ENCODE results near the gene ATP6AP2.

The ATP6AP2 gene

DNA sequence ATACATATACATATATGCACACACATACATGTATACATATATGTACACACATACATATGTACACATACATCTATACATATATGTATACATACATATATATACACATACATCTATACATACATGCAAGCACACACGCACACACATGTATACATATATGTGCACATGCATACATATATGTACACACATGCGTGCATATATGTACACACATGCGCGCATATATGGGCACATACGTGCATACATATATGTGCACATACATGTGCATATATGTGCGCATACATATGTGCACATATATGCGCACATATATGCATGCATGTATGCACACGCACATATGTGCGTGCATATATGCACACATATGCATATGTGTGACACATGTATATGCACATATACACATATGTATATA lies 35.2 kb downstream of the ATP6AP2 start:
- TF ChIP-seq, protein P1, sequence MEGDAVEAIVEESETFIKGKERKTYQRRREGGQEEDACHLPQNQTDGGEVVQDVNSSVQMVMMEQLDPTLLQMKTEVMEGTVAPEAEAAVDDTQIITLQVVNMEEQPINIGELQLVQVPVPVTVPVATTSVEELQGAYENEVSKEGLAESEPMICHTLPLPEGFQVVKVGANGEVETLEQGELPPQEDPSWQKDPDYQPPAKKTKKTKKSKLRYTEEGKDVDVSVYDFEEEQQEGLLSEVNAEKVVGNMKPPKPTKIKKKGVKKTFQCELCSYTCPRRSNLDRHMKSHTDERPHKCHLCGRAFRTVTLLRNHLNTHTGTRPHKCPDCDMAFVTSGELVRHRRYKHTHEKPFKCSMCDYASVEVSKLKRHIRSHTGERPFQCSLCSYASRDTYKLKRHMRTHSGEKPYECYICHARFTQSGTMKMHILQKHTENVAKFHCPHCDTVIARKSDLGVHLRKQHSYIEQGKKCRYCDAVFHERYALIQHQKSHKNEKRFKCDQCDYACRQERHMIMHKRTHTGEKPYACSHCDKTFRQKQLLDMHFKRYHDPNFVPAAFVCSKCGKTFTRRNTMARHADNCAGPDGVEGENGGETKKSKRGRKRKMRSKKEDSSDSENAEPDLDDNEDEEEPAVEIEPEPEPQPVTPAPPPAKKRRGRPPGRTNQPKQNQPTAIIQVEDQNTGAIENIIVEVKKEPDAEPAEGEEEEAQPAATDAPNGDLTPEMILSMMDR (IDR thresholded peaks at IDR 0.05; ENCODE audit: insufficient read depth, low read length, missing control alignments): no peak
- no peak overlapping the region for H3K4me3 ChIP-seq (ENCODE audit: low read depth, low read length)
- ChIA-PET CTCF (no interaction called here), POLR2A (no interaction called here)
- DNase-seq (ENCODE audit: low read depth, low spot score): no peak

DNA sequence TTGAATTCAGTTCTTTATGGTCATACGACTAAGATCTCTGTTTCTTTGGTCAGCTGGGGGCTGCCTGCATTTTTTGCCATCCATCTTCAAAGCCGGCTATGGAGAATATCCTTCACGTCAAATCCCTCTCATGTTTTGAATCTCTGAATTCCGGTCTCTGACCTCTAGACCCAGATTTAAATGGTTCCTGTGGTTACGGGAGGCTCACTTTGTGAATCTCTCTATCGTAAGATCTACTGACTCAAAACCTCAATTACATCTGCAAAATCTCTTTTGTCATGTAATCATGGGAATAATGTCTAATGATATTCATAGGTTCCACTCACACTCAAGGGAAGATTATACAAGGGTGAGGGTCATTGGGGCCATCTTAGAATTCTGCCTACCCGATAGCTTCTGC lies 36.8 kb downstream of the ATP6AP2 start:
- TF ChIP-seq, protein P1 (IDR thresholded peaks at IDR 0.05; ENCODE audit: insufficient read depth, low read length, missing control alignments): no peak
- DNase-seq (ENCODE audit: low read depth, low spot score): no peak
- H3K4me3 ChIP-seq (ENCODE audit: low read depth, low read length): no peak overlapping the region
- CTCF ChIA-PET: no interaction called here
- POLR2A ChIA-PET: no interaction called here

DNA sequence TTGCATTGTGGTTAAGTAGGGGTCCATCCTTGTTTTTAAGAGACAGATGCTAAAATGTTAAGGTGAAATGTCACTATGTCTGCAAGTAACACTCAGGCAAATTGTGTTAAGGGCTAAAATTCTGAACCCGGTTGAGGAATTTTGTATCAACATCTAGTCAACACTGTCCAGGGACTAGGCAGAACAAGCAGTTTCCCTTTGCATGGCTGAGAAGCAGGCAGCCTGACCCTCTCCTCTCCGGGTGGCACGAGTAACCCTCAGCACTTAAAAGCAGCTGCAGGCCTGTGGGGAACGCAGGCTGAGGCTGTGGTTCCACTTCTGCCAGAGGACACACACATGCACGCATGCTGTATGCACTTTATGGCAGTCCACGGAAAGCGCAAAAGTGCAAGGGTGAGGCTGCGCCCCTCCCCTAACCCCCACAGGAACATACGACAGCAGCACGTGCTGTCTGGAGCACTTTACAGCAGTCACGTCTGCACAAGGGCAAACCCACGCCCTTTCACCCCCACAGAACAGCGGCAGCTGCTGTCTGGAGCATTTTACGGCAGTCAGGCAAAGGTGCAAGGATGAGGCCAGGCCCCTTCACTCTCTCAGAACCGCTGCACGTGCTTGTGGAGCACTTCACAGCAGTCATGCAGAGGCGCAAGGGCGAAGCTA lies 41.8 kb downstream of the ATP6AP2 start:
- ChIA-PET POLR2A (no interaction called here), CTCF (interaction anchor here (0.7 kb wide), 1 partner anchor 77 kb away, joined by 3 read pairs; no protein-coding TSS in a partner anchor)
- H3K4me3 ChIP-seq (ENCODE audit: low read depth, low read length): no peak overlapping the region
- TF ChIP-seq, protein P1 (IDR thresholded peaks at IDR 0.05; ENCODE audit: insufficient read depth, low read length, missing control alignments): no peak
- DNase-seq (ENCODE audit: low read depth, low spot score): no peak

DNA sequence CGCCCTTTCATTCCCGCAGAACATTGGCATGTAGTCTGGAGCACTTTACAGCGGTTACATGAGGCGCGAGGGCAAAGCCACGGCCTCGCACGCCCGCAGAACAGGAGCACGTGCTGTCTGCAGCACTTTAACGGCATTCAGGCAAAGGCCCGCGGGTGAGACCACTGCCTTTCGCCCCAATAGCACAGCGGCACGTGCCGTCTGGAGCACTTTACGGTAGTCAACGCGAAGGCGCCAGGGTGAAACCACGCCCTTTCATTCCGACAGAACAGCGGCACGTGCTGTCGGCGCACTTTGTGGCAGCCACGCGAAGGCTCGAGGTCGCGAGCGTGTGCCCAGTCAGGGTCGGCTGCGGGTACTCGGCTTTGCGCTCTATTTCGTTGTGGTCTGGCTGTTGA lies 42.4 kb downstream of the ATP6AP2 start, which contains the start of gene MPC1L:
Gene MPC1L, plus strand, starts transcription at position 290 of the 398 bp plus-strand sequence. CDS start 138 bp downstream, outside the sequence.
- CTCF ChIA-PET: interaction anchor here (0.7 kb wide), 1 partner anchor 78 kb away, joined by 3 read pairs; no protein-coding TSS in a partner anchor
- H3K4me3 ChIP-seq (ENCODE audit: low read depth, low read length): no peak within 1 kb of the TSS
- DNase-seq (ENCODE audit: low read depth, low spot score): no peak
- POLR2A ChIA-PET: no interaction called here
- TF ChIP-seq, protein P1 (IDR thresholded peaks at IDR 0.05; ENCODE audit: insufficient read depth, low read length, missing control alignments): no peak

DNA sequence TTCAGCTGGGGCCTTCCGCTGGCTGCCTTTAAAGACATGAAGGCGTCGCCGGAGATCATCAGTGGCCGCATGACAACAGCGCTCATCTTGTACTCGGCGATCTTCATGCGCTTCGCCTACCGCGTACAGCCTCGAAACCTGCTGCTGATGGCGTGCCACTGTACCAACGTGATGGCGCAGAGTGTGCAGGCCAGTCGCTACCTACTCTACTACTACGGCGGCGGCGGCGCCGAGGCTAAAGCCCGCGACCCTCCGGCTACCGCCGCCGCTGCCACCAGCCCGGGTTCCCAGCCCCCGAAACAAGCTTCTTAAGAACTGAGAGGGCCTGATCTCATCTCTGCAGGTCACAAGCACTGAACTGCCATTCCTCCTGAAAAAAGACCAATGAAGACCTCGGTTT lies 42.9 kb downstream of the ATP6AP2 start:
- TF ChIP-seq, protein P1 (IDR thresholded peaks at IDR 0.05; ENCODE audit: insufficient read depth, low read length, missing control alignments): no peak
- no peak for DNase-seq (ENCODE audit: low read depth, low spot score)
- CTCF ChIA-PET: interaction anchor here (0.8 kb wide), 1 partner anchor 79 kb away, joined by 4 read pairs; no protein-coding TSS in a partner anchor
- no peak overlapping the region for H3K4me3 ChIP-seq (ENCODE audit: low read depth, low read length)
- POLR2A ChIA-PET: no interaction called here

DNA sequence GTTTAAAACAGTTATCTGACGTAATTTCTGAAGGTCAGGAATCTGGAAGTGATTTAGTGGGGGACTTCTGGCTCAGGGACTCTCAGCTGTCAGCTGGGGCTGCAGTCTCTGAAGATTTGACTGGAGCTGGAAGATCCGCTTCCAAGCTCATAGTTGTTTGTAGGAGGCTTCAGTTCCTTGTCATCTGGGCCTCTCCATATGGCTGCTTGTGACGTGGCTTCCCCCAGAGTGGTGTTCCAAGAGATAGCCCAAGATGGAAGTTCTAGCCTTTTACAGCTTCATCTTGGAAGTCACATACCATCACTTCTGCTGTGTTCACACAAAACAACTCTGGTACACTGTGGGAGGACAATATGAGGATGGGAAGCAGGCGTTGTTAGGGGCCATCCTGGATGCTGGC lies 44.5 kb downstream of the ATP6AP2 start:
- DNase-seq (ENCODE audit: low read depth, low spot score): no peak
- no peak overlapping the region for H3K4me3 ChIP-seq (ENCODE audit: low read depth, low read length)
- TF ChIP-seq, protein P1 (IDR thresholded peaks at IDR 0.05; ENCODE audit: insufficient read depth, low read length, missing control alignments): no peak
- ChIA-PET POLR2A (no interaction called here), CTCF (no interaction called here)
